ENCODE data around the gene USH2A. TPM values are rescaled to one million over a fixed set of nuclear protein-coding genes. Genes with fewer than 3 reads are reported as not detected.

The USH2A gene
- total and polyA plus RNA-seq, 11 donors = 0.03 to 4.7 (median 1.7) TPM

DNA sequence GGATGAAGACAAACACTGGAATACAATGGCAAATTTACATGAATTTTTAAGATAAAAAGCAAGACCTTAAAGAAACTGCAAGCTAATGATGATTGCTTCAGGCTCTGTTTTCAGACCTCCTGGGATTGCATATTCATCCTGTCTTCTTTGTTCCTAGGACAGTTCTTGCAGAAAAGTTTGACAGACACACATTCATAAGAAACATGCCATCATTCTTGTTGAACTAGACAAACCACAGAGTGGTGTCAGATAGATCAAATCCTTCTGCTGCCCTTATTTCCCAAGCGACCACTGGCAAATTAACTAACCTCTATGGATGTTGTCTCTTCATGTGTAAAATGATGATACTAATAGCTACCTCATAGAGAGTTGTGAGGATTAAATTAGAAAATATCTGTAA, 674.8 kb downstream of the USH2A start:
- 71 to 83% (median 76%) methylated on average over 1 of the region's 1 CpG for WGBS, 4 donors
- TF ChIP-seq, protein P1, sequence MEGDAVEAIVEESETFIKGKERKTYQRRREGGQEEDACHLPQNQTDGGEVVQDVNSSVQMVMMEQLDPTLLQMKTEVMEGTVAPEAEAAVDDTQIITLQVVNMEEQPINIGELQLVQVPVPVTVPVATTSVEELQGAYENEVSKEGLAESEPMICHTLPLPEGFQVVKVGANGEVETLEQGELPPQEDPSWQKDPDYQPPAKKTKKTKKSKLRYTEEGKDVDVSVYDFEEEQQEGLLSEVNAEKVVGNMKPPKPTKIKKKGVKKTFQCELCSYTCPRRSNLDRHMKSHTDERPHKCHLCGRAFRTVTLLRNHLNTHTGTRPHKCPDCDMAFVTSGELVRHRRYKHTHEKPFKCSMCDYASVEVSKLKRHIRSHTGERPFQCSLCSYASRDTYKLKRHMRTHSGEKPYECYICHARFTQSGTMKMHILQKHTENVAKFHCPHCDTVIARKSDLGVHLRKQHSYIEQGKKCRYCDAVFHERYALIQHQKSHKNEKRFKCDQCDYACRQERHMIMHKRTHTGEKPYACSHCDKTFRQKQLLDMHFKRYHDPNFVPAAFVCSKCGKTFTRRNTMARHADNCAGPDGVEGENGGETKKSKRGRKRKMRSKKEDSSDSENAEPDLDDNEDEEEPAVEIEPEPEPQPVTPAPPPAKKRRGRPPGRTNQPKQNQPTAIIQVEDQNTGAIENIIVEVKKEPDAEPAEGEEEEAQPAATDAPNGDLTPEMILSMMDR (IDR thresholded peaks at IDR 0.05) = no peak
- TF ChIP-seq POLR2A (IDR thresholded peaks at IDR 0.05) = no peak
- no peaks in the 10 kb centered on the region for H3K4me1 ChIP-seq
- no peaks in the 10 kb centered on the region for H3K36me3 ChIP-seq
- no peak overlapping the region for H3K4me3 ChIP-seq
- H3K9me3 ChIP-seq = no peaks in the 10 kb centered on the region
- no peaks in the 10 kb centered on the region for H3K27me3 ChIP-seq
- ATAC-seq = no peak
- H3K27ac ChIP-seq = no peak overlapping the region
- intact Hi-C loops (cut with DNase I) = loop anchor here in 1 of 10 donors (10.0 kb wide), 1 partner anchor 64 kb away; no protein-coding TSS in a partner anchor
- DNase-seq = no peak

DNA sequence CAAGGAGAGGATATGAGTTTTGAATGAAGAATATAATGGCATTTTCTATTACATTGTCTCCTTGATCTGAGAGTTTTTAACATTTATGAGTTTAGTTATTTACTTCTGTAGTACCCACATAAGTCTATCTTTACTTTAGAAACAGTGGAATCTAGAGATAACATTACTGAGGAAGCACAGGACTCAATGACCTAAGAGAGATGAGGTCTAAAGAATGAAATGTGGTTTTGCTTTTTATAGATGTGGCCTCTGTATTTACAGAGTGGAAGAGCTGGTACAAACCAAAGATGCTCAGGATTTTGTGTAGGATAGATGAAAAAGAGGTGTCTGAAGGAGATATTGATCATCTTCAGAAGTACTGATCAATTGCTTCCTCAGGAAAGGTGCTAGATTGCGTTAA, 678.8 kb downstream of the USH2A start:
- 64 to 79% (median 75%) methylated on average over 1 of the region's 1 CpG for WGBS, 4 donors
- no peak for ATAC-seq
- intact Hi-C loops (cut with DNase I) = loop anchor here in 1 of 10 donors (10.0 kb wide), 1 partner anchor 60 kb away; no protein-coding TSS in a partner anchor

DNA sequence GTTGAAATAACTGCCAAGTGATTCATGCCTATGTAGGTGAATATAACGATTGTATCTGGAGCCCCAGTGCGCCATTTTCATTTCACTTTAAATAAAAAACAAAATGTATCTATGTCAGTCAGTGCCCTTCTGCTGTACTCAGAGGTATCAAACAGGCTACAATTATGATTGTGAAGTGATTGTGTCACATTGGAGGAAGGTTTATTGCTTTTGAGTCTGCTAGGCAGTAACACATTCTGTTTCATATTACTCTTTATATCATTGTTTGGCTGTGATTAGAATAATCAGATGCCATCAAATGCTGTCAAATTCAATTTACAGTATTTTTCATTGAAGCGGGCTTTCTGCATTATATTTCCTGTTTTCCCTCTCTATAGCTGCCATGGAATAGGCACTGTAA, 684.2 kb downstream of the USH2A start:
- intact Hi-C loops (cut with DNase I) = no loop called here
- Histone ChIP-seq H3K9me3 (peaks cover 0 to 9% (median 0%) of the 10 kb centered on the region in 12 donors), H3K4me3 (no peak overlapping the region), H3K36me3 (no peaks in the 10 kb centered on the region), H3K27ac (no peak overlapping the region), H3K4me1 (no peaks in the 10 kb centered on the region), H3K27me3 (no peaks in the 10 kb centered on the region)
- DNase-seq = no peak
- TF ChIP-seq, protein P1 (IDR thresholded peaks at IDR 0.05) = no peak
- no peak for TF ChIP-seq POLR2A (IDR thresholded peaks at IDR 0.05)
- WGBS, 4 donors = 86 to 90% (median 87%) methylated on average over 3 of the region's 3 CpGs
- no peak for ATAC-seq

More for the DNA sequence above, 678.8 kb downstream of the USH2A start:
- H3K9me3 ChIP-seq = no peaks in the 10 kb centered on the region
- H3K4me3 ChIP-seq = no peak overlapping the region
- no peak for TF ChIP-seq POLR2A (IDR thresholded peaks at IDR 0.05)
- TF ChIP-seq, protein P1 (IDR thresholded peaks at IDR 0.05) = no peak
- H3K27me3 ChIP-seq = no peaks in the 10 kb centered on the region
- no peak for DNase-seq
- no peaks in the 10 kb centered on the region for H3K36me3 ChIP-seq
- H3K27ac ChIP-seq = no peak overlapping the region
- no peaks in the 10 kb centered on the region for H3K4me1 ChIP-seq

DNA sequence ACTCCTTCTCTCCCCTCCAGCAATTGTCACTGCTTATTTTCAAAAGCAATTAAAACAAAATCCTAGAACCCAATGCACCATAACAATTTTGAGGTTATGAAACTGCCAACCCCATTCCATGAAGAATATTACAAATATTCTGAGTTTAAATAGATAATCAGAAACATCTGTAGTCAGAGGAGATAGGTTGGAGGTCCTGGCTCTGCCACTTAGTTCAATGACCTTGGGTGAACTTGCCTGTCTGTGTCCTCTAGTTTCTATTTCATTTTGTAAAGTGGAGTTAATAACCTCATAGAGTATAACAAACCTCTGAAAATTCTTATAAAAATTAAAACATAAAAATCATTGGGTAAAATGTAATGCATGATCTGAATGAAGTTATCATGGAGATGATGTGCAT, 691.5 kb downstream of the USH2A start:
- intact Hi-C loops (cut with DNase I) = no loop called here
- peaks cover 0 to 11% (median 0%) of the 10 kb centered on the region in 12 donors for H3K9me3 ChIP-seq
- TF ChIP-seq POLR2A (IDR thresholded peaks at IDR 0.05) = no peak
- TF ChIP-seq, protein P1 (IDR thresholded peaks at IDR 0.05) = no peak

More for the DNA sequence above, 691.5 kb downstream of the USH2A start:
- H3K4me1 ChIP-seq = no peaks in the 10 kb centered on the region
- no peak overlapping the region for H3K4me3 ChIP-seq
- no peaks in the 10 kb centered on the region for H3K27me3 ChIP-seq
- H3K36me3 ChIP-seq = no peaks in the 10 kb centered on the region
- ATAC-seq (no peak), DNase-seq (no peak)
- no peak overlapping the region for H3K27ac ChIP-seq
